ENCODE data around the gene AGAP6.
"Not testable (repeated sequence)": the region's sequence is repeated elsewhere in the genome, so short reads cannot be mapped to it uniquely, and the experiment has no call there.

DNA sequence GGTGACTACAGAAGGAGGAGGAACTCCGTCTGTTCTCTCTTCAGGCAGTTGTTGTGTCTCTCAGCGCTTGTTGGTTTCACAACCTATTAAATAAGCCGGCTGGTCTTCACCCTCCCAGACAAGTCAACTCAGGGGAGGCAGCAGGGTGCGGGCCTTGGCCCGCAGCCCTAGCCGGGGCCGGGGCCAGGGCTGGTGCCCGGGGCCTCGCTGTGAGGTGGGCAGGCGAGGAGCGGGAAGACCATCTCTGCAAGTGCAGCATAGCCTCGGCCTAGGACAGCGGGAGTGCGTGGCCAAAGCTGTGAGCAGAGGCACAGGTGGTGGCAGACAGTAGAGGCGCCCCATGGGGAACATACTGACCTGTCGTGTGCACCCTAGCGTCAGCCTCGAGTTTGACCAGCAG lies at the start of gene AGAP6:
- TF ChIP-seq, protein P1, sequence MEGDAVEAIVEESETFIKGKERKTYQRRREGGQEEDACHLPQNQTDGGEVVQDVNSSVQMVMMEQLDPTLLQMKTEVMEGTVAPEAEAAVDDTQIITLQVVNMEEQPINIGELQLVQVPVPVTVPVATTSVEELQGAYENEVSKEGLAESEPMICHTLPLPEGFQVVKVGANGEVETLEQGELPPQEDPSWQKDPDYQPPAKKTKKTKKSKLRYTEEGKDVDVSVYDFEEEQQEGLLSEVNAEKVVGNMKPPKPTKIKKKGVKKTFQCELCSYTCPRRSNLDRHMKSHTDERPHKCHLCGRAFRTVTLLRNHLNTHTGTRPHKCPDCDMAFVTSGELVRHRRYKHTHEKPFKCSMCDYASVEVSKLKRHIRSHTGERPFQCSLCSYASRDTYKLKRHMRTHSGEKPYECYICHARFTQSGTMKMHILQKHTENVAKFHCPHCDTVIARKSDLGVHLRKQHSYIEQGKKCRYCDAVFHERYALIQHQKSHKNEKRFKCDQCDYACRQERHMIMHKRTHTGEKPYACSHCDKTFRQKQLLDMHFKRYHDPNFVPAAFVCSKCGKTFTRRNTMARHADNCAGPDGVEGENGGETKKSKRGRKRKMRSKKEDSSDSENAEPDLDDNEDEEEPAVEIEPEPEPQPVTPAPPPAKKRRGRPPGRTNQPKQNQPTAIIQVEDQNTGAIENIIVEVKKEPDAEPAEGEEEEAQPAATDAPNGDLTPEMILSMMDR (IDR thresholded peaks at IDR 0.05): not testable (repeated sequence)
- TF ChIP-seq POLR2AphosphoS5, POLR2A (IDR thresholded peaks at IDR 0.05): not testable (repeated sequence)
